ENCODE measurements around the gene ITGA7.

ITGA7 gene

DNA sequence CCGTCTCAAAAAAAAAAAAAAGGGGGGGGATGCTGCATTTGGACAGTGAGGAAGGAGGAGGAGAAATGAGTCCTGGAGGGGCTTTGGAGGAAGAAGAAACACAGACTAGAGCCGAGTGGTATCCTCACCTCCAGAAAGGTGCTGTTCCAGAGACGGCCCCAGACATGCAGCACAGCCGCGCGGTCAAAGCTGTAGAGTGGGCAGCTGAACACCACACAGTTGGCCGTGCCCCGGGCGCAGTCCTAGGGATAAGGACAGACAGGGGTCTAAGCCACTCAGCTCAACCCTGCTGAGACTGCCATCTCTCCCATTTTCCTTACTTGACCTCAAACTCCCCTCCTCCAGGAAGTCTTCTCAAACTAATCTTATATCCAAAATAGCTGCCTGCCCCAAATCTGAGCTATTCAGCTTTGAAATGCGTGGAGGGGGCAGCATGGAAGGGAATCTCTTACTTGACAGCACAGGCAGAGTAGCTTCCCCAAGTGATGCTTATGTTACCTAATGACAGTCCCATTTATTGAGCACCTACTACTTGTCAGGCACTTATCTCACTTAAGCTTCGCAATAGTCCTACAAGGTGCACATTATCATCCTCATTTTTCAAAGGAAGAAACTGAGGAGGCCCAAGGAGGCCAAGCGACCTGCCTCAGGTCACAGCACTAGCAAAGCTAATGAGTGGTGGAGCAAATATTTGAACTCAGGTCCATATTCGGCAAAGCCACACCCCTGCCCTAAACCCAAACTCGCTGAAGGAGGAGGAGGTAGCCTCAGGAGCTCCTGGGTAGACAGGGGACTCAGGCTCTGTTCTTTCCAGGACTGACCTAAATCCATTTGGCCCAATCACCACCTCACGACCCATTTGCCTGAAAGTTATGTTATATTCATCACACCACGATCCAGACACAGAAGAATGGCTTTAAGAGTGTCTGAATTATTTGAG lies 18.7 kb downstream of the ITGA7 start:
- TF ChIP-seq CTCF (IDR thresholded peaks at IDR 0.05; ENCODE audit: low read depth, low read length, missing control alignments): no peak
- H3K4me3 ChIP-seq (ENCODE audit: low read depth, low read length): no peak overlapping the region
- in situ Hi-C loops (cut with HindIII; ENCODE audit: low sequenced_read_pairs): no loop called here
- DNase-seq (ENCODE audit: low read depth): no peak

- in situ Hi-C loops (cut with HindIII; ENCODE audit: low sequenced_read_pairs): no loop called here
- DNase-seq (ENCODE audit: low read depth): no peak
- H3K4me3 ChIP-seq (ENCODE audit: low read depth, low read length): no peak overlapping the region
- TF ChIP-seq CTCF (IDR thresholded peaks at IDR 0.05; ENCODE audit: low read depth, low read length, missing control alignments): no peak
Observed at GRCh38 chr12:55687746-55688145, 20.0 kb downstream of the ITGA7 start.

- DNase-seq (ENCODE audit: low read depth): no peak
- in situ Hi-C loops (cut with HindIII; ENCODE audit: low sequenced_read_pairs): no loop called here
- H3K4me3 ChIP-seq (ENCODE audit: low read depth, low read length): no peak overlapping the region
- TF ChIP-seq CTCF (IDR thresholded peaks at IDR 0.05; ENCODE audit: low read depth, low read length, missing control alignments): no peak
Observed at GRCh38 chr12:55686366-55687010, 21.2 kb downstream of the ITGA7 start.

GRCh38 chr12:55685671-55686070 lies 22.0 kb downstream of the ITGA7 start:
- no peak overlapping the region for H3K4me3 ChIP-seq (ENCODE audit: low read depth, low read length)
- in situ Hi-C loops (cut with HindIII; ENCODE audit: low sequenced_read_pairs): no loop called here
- no peak for DNase-seq (ENCODE audit: low read depth)
- no peak for TF ChIP-seq CTCF (IDR thresholded peaks at IDR 0.05; ENCODE audit: low read depth, low read length, missing control alignments)

- TF ChIP-seq CTCF (IDR thresholded peaks at IDR 0.05; ENCODE audit: low read depth, low read length, missing control alignments): no peak
- H3K4me3 ChIP-seq (ENCODE audit: low read depth, low read length): no peak overlapping the region
- DNase-seq (ENCODE audit: low read depth): no peak
- in situ Hi-C loops (cut with HindIII; ENCODE audit: low sequenced_read_pairs): no loop called here
Observed at GRCh38 chr12:55684761-55685370, 22.8 kb downstream of the ITGA7 start.

GRCh38 chr12:55683676-55684075 lies 24.0 kb downstream of the ITGA7 start:
- in situ Hi-C loops (cut with HindIII; ENCODE audit: low sequenced_read_pairs): no loop called here
- H3K4me3 ChIP-seq (ENCODE audit: low read depth, low read length): no peak overlapping the region
- no peak for DNase-seq (ENCODE audit: low read depth)
- no peak for TF ChIP-seq CTCF (IDR thresholded peaks at IDR 0.05; ENCODE audit: low read depth, low read length, missing control alignments)
